Keratinocyte (primary cell): Measurements from ENCODE around the gene PDE3A. TPM values are rescaled to one million over a fixed set of nuclear protein-coding genes. Genes with fewer than 3 reads are reported as not detected.

ENCODE experiments used
- DNase-seq: peaks from one replicate; pipeline ENCODE4 v3.0.0-alpha.2; 2011; ENCODE audit warnings: low read depth, missing footprints, low spot score
- FAIRE-seq: peaks from 2 replicates; lab custom pipeline; 2011; peaks lifted over from hg19 to GRCh38; lab: Jason Lieb, UNC
- H2AFZ ChIP-seq: 2 replicates; pipeline ENCODE4 v1.6.0; 2012; ENCODE audit warnings: low read length, control low read depth, inconsistent platforms; ENCODE audit not compliant: control insufficient read depth
- H3K27ac ChIP-seq: 2 replicates; pipeline ENCODE4 v1.5.1; 2011; ENCODE audit warnings: low read length; ENCODE audit not compliant: control insufficient read depth, insufficient read depth
- H3K27me3 ChIP-seq: 3 replicates; pipeline ENCODE4 v1.6.0; 2011; ENCODE audit warnings: low read length; ENCODE audit not compliant: control insufficient read depth, insufficient read depth; ENCODE audit errors: extremely low read depth
- H3K36me3 ChIP-seq, 2 experiments: 2 replicates in 1 of 2; 3 replicates in 1 of 2; pipeline ENCODE4 v1.5.1; 2011; ENCODE audit warnings: low read length in 2 of 2, mild to moderate bottlenecking in 1 of 2; ENCODE audit not compliant: control insufficient read depth in 2 of 2, insufficient read depth in 2 of 2; ENCODE audit errors: extremely low read depth in 1 of 2
- H3K4me1 ChIP-seq: 3 replicates; pipeline ENCODE4 v1.5.1; 2011; ENCODE audit warnings: low read length; ENCODE audit not compliant: control insufficient read depth, insufficient read depth; ENCODE audit errors: extremely low read depth
- H3K4me2 ChIP-seq: 3 replicates; pipeline ENCODE4 v1.6.0; 2011; ENCODE audit warnings: low read depth, low read length; ENCODE audit not compliant: control insufficient read depth, insufficient read depth; ENCODE audit errors: extremely low read depth
- H3K4me3 ChIP-seq, 3 experiments: fragments of 200-600 bp in 1 of 3; sonication (generic) in 1 of 3; 2 replicates in 2 of 3; 3 replicates in 1 of 3; pipeline ENCODE4 v1.5.1; 2011 to 2016; ENCODE audit warnings: low read length in 3 of 3, mild to moderate bottlenecking in 3 of 3, control low read depth in 2 of 3, inconsistent platforms in 1 of 3, low read depth in 1 of 3, mixed read lengths in 1 of 3, mixed run types in 1 of 3, moderate library complexity in 1 of 3; ENCODE audit not compliant: control insufficient read depth in 2 of 3, insufficient read depth in 2 of 3; ENCODE audit errors: extremely low read depth in 1 of 3
- H3K79me2 ChIP-seq: 2 replicates; pipeline ENCODE4 v1.6.0; 2012; ENCODE audit warnings: low read length; ENCODE audit not compliant: control insufficient read depth, insufficient read depth
- H3K9ac ChIP-seq: 3 replicates; pipeline ENCODE4 v1.6.0; 2011; ENCODE audit warnings: low read length; ENCODE audit not compliant: control insufficient read depth, insufficient read depth; ENCODE audit errors: extremely low read depth
- H3K9me1 ChIP-seq: 3 replicates; pipeline ENCODE4 v1.6.0; 2011; ENCODE audit warnings: low read length; ENCODE audit not compliant: control insufficient read depth, insufficient read depth; ENCODE audit errors: extremely low read depth
- H3K9me3 ChIP-seq: 2 replicates; pipeline ENCODE4 v1.5.1; 2012; ENCODE audit warnings: low read depth, low read length; ENCODE audit not compliant: control insufficient read depth
- H4K20me1 ChIP-seq: 3 replicates; pipeline ENCODE4 v1.6.0; 2011; ENCODE audit warnings: low read length; ENCODE audit not compliant: control insufficient read depth, insufficient read depth; ENCODE audit errors: extremely low read depth
- CTCF ChIP-seq, 3 experiments: IDR thresholded peaks in 1 of 3; conservative IDR thresholded peaks in 1 of 3; optimal IDR thresholded peaks in 1 of 3; 2 replicates in 2 of 3; 3 replicates in 1 of 3; pipeline versions ENCODE3 to v1.5.1; 2011; ENCODE audit warnings: low read length in 3 of 3, mild to moderate bottlenecking in 3 of 3, moderate library complexity in 2 of 3, control low read depth in 1 of 3, inconsistent platforms in 1 of 3; ENCODE audit not compliant: insufficient read depth in 2 of 3; ENCODE audit errors: extremely low read depth in 1 of 3
- EZH2 ChIP-seq: IDR thresholded peaks from one replicate; pipeline ENCODE4 v1.6.1; 2012; ENCODE audit warnings: inconsistent platforms, mild to moderate bottlenecking, low read length, moderate library complexity
- dilution Hi-C: fragments of 300-500 bp; cut with MboI; formaldehyde crosslinking; loops from one replicate; pipeline ENCODE4 v1.7.0; 2020; ENCODE audit warnings: low sequenced_read_pairs; ENCODE audit not compliant: extremely low pct_ligation_motif_present
- polyA plus RNA-seq, 5 experiments: library from polyadenylated mRNA; depleted of rRNA in 3 of 5; stranded (reverse) in 3 of 5; stranded (forward) in 1 of 5; unstranded in 1 of 5; fragments of >200 nt; gene quantifications; 1 replicate in 1 of 5; 2 replicates in 3 of 5; 3 replicates in 1 of 5; pipeline versions ENCODE4 v1.2.1 to v1.2.3, GENCODE V29; 2011 to 2012; ENCODE audit warnings: missing spikeins in 2 of 5, low read depth in 1 of 5, low replicate concordance in 1 of 5

PDE3A gene
- polyA plus RNA-seq, 1 donor (not counting 4 experiments of a cell fraction or from before 2014, with no cell fraction given), result 0.01 TPM

- no peak for FAIRE-seq
Observed at GRCh38 chr12:20731274-20731673, 362.9 kb downstream of the PDE3A start.

More at GRCh38 chr12:20731274-20731673, 362.9 kb downstream of the PDE3A start:
- Histone ChIP-seq H3K9ac (no peak overlapping the region), H3K4me1 (no peaks in the 10 kb centered on the region), H3K27ac (no peak overlapping the region), H3K36me3 (no peaks in the 10 kb centered on the region), H4K20me1 (no peaks in the 10 kb centered on the region), H3K9me3 (no peaks in the 10 kb centered on the region), H2AFZ (no peak overlapping the region), H3K4me2 (no peak overlapping the region), H3K4me3 (no peak overlapping the region), H3K9me1 (no peaks in the 10 kb centered on the region), H3K79me2 (no peaks in the 10 kb centered on the region), H3K27me3 (no peaks in the 10 kb centered on the region)
- TF ChIP-seq CTCF (optimal IDR thresholded peaks at IDR 0.05 in 1 of 3, IDR thresholded peaks at IDR 0.05 in 1 of 3, conservative IDR thresholded peaks at IDR 0.05 in 1 of 3; ENCODE audit: extremely low read depth in 1 of 3, insufficient read depth in 2 of 3, low read length in 3 of 3) (no peak), EZH2 (no peak)
- no peak for DNase-seq
- dilution Hi-C loops, result no loop called here
